ENCODE results near the gene EMC7. TPM values are rescaled to one million over a fixed set of nuclear protein-coding genes. Genes with fewer than 3 reads are reported as not detected.

Gene EMC7
- total RNA-seq, 1 donor from 2014 or later = 84.9 TPM

GRCh38 chr15:34119291-34119690, 17.6 kb upstream of the EMC7 start:
- no peak for TF ChIP-seq CTCF (IDR thresholded peaks at IDR 0.05)
- Mint-ChIP-seq H3K36me3 (ENCODE audit: unreplicated experiment) (no peaks in the 10 kb centered on the region), H3K9me3 (ENCODE audit: unreplicated experiment) (no peaks in the 10 kb centered on the region), H3K27me3 (ENCODE audit: unreplicated experiment) (peaks cover 7% of the 10 kb centered on the region), H3K27ac (ENCODE audit: unreplicated experiment) (no peak overlapping the region), H3K4me1 (ENCODE audit: unreplicated experiment) (peaks cover 12% of the 10 kb centered on the region), H3K4me3 (ENCODE audit: unreplicated experiment) (no peak overlapping the region)
- no peak for DNase-seq (ENCODE audit: extremely low spot score, unreplicated experiment)

GRCh38 chr15:34116620-34117019, 15.0 kb upstream of the EMC7 start:
- no peak for DNase-seq (ENCODE audit: extremely low spot score, unreplicated experiment)

GRCh38 chr15:34114739-34115138, 13.1 kb upstream of the EMC7 start:
- Mint-ChIP-seq H3K36me3 (ENCODE audit: unreplicated experiment) (no peaks in the 10 kb centered on the region), H3K27me3 (ENCODE audit: unreplicated experiment) (peaks cover 17% of the 10 kb centered on the region), H3K9me3 (ENCODE audit: unreplicated experiment) (no peaks in the 10 kb centered on the region), H3K27ac (ENCODE audit: unreplicated experiment) (no peak overlapping the region), H3K4me1 (ENCODE audit: unreplicated experiment) (no peaks in the 10 kb centered on the region), H3K4me3 (ENCODE audit: unreplicated experiment) (no peak overlapping the region)
- no peak for DNase-seq (ENCODE audit: extremely low spot score, unreplicated experiment)
- TF ChIP-seq CTCF (IDR thresholded peaks at IDR 0.05) = no peak

More at GRCh38 chr15:34116620-34117019, 15.0 kb upstream of the EMC7 start:
- Mint-ChIP-seq H3K27me3 (ENCODE audit: unreplicated experiment) (peaks cover 19% of the 10 kb centered on the region), H3K27ac (ENCODE audit: unreplicated experiment) (no peak overlapping the region), H3K9me3 (ENCODE audit: unreplicated experiment) (no peaks in the 10 kb centered on the region), H3K4me1 (ENCODE audit: unreplicated experiment) (no peaks in the 10 kb centered on the region), H3K4me3 (ENCODE audit: unreplicated experiment) (no peak overlapping the region), H3K36me3 (ENCODE audit: unreplicated experiment) (no peaks in the 10 kb centered on the region)
- no peak for TF ChIP-seq CTCF (IDR thresholded peaks at IDR 0.05)

DNA sequence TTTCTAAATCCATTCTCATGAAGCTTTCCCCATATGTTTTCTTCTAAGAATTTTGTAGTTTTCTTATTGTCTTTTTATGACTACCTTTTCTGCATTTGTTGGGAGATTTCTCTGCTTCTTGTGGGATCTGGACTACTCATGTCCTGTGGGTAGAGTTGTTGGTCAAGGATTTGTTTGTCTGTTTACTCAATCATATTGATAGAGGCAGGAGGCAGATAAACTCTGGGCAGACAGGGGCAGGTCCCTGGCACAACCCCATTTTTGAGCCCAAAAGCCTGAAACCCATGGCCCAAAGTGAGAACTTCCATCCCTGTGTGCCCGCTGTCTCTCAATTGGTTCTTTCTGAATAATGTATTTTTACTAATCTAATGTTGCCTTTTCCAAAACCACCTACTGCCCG, 12.6 kb upstream of the EMC7 start:
- H3K4me1 Mint-ChIP-seq (ENCODE audit: unreplicated experiment) = no peaks in the 10 kb centered on the region
- H3K9me3 Mint-ChIP-seq (ENCODE audit: unreplicated experiment) = no peaks in the 10 kb centered on the region
- no peak for DNase-seq (ENCODE audit: extremely low spot score, unreplicated experiment)
- no peak overlapping the region for H3K4me3 Mint-ChIP-seq (ENCODE audit: unreplicated experiment)
- no peak for TF ChIP-seq CTCF (IDR thresholded peaks at IDR 0.05)
- no peaks in the 10 kb centered on the region for H3K36me3 Mint-ChIP-seq (ENCODE audit: unreplicated experiment)
- peaks cover 17% of the 10 kb centered on the region for H3K27me3 Mint-ChIP-seq (ENCODE audit: unreplicated experiment)
- no peak overlapping the region for H3K27ac Mint-ChIP-seq (ENCODE audit: unreplicated experiment)

GRCh38 chr15:34111488-34111887, 9.8 kb upstream of the EMC7 start:
- no peaks in the 10 kb centered on the region for H3K36me3 Mint-ChIP-seq (ENCODE audit: unreplicated experiment)
- no peaks in the 10 kb centered on the region for H3K4me1 Mint-ChIP-seq (ENCODE audit: unreplicated experiment)
- no peak overlapping the region for H3K27ac Mint-ChIP-seq (ENCODE audit: unreplicated experiment)
- H3K27me3 Mint-ChIP-seq (ENCODE audit: unreplicated experiment) = peaks cover 17% of the 10 kb centered on the region
- H3K4me3 Mint-ChIP-seq (ENCODE audit: unreplicated experiment) = no peak overlapping the region
- DNase-seq (ENCODE audit: extremely low spot score, unreplicated experiment) = no peak
- no peak for TF ChIP-seq CTCF (IDR thresholded peaks at IDR 0.05)
- H3K9me3 Mint-ChIP-seq (ENCODE audit: unreplicated experiment) = no peaks in the 10 kb centered on the region

All from osteocyte (in vitro differentiated cells).